C4-2B (cell line): ENCODE measurements around the gene PUDP.

Experiments used
- H3K27ac ChIP-seq: fragments of 450-650 bp; 2 replicates; pipeline ENCODE4 v1.5.1; 2017
- ZFX ChIP-seq: fragments of 450-650 bp; IDR thresholded peaks from 2 replicates; pipeline ENCODE4 v1.6.1; 2017
- TF ChIP-seq, protein P1 (sequence below): fragments of 450-650 bp; conservative IDR thresholded peaks from 2 replicates; pipeline ENCODE4 v1.5.1; 2017; ENCODE audit warnings: mild to moderate bottlenecking

PUDP gene

DNA sequence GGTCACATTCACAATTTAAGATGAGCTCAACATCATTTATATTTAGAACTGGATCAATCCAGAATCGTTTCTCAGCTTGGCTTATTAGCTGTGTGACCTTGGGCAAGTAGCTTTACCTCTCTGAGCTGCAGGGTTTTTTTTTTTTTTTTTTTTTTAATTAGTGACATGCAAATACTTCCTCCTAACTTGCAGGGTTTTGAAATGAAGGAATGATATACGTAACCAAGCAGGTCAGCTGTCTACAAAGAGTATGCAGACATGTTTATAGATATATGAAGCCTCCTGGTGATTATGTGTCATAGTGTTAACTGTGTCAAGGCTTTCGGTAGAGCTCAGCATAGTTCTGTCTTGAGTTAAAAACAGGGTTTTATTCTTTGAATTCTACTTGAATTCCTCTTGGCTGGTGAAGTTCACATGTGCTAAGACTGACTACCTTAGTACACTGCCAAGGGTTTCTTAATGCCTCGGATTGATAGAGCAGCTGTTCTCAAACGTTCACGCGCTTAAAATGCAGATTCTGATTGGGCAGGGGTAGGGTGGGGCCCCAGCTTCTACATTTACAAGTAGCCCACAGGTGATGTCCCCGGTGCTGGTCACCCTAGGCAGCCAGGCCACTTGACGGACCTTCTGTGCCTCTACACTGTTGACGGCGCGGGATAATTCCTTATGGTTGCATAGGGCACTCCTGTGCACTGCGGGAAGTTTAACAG lies 1.1 kb downstream of the PUDP start:
- peak overlapping the region; percentile 97 for H3K27ac ChIP-seq
- TF ChIP-seq ZFX, result no peak
- TF ChIP-seq, protein P1, sequence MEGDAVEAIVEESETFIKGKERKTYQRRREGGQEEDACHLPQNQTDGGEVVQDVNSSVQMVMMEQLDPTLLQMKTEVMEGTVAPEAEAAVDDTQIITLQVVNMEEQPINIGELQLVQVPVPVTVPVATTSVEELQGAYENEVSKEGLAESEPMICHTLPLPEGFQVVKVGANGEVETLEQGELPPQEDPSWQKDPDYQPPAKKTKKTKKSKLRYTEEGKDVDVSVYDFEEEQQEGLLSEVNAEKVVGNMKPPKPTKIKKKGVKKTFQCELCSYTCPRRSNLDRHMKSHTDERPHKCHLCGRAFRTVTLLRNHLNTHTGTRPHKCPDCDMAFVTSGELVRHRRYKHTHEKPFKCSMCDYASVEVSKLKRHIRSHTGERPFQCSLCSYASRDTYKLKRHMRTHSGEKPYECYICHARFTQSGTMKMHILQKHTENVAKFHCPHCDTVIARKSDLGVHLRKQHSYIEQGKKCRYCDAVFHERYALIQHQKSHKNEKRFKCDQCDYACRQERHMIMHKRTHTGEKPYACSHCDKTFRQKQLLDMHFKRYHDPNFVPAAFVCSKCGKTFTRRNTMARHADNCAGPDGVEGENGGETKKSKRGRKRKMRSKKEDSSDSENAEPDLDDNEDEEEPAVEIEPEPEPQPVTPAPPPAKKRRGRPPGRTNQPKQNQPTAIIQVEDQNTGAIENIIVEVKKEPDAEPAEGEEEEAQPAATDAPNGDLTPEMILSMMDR, result no peak

DNA sequence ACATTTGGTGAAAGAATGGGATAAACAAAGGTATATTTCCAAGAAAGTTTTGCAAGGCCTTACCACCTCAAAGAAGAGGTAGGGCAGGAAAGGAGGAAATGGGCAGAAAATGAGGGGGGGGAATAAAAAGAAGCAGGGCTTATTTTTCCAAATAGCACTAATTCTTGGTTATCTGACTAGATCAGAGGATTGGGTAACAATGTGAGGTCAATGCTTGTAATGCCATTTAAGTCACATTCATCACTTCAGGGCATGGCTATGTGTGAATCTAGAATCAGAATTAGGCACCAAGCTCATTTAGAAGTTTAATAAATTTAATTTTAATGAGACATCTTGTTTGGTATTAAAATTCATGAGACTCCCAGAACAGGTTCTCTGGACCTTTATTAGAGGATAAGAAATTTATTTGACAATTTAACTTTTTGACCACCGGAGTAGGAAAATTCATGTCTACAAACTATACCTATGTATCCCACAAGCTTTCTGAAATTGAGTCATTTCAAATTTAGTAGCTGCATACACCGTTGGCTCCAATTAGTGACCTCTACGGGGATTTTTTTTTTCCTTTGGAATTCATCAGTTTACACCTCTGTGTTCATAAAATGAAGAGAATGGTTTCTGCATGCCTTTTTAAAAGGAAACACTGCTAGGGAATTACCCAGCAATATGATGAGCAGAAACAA lies 1.8 kb downstream of the PUDP start:
- no peak for TF ChIP-seq ZFX
- TF ChIP-seq, protein P1, result no peak
- no peak overlapping the region for H3K27ac ChIP-seq

DNA sequence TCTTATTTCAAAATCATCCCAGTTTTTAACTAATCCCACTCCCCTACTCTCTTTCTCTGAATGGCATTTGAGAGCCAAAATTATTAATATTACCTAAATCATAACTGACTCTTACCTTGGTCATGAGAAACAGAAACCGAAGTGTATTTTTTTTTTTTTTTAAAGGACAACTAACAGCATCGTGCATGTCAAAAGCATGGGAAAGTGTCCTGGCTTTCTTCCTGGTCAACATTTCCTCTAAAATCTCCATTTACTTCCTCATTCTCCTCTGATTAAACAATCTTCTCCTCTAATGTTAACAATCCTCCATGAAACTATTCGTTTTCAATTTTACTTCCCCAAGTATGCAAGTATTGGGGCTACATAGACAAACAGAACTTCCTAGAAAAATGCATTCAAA lies 2.5 kb downstream of the PUDP start:
- no peak for TF ChIP-seq ZFX
- TF ChIP-seq, protein P1, result no peak

DNA sequence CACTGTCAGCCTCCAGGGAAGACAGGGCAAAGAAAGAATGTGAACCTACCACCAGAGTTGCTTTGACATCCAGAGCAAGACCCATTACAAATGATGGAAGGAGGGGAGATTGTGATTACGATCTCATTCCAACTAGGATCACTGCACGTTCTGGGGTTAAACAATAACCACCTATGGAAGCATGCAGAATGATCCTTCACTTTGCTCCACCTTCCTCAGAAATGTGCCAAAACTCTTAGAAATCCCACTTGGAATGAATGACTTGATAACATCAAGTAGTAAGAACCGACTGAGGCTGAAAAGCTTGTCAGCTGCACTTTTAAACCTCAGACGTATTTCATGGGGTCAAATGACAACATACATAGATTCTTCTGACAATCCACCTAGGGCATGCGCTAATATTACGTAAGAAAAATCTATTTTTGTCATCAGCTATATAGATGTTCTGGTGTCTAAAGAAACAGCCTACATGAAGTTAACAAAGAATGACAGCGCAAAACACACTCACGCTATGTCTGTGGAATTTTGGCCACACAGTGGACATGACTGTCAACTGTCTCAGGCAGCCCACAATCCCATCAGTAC lies 3.9 kb downstream of the PUDP start:
- no peak for TF ChIP-seq ZFX
- TF ChIP-seq, protein P1, result no peak
- no peak overlapping the region for H3K27ac ChIP-seq

More for the DNA sequence above, 2.5 kb downstream of the PUDP start:
- H3K27ac ChIP-seq, result no peak overlapping the region

DNA sequence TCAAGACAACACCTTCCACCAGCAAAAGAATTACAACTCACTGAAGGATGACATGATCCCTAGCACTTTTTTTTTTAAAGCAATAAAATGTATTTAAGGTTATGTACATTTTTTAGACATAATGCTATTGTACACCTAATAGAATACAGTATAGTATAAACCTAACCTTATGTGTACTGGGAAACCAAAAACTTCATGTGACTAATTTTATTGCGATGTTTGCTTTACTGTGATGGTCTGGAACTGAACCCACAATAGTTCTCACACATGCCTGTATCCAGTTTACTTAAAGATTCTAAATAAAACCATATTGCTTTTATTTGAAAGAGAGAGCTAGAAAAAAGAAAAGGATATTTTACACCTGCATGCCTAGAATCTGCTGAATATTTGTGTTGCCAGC lies 4.9 kb downstream of the PUDP start:
- H3K27ac ChIP-seq, result no peak overlapping the region
- TF ChIP-seq, protein P1, result no peak
- TF ChIP-seq ZFX, result no peak

DNA sequence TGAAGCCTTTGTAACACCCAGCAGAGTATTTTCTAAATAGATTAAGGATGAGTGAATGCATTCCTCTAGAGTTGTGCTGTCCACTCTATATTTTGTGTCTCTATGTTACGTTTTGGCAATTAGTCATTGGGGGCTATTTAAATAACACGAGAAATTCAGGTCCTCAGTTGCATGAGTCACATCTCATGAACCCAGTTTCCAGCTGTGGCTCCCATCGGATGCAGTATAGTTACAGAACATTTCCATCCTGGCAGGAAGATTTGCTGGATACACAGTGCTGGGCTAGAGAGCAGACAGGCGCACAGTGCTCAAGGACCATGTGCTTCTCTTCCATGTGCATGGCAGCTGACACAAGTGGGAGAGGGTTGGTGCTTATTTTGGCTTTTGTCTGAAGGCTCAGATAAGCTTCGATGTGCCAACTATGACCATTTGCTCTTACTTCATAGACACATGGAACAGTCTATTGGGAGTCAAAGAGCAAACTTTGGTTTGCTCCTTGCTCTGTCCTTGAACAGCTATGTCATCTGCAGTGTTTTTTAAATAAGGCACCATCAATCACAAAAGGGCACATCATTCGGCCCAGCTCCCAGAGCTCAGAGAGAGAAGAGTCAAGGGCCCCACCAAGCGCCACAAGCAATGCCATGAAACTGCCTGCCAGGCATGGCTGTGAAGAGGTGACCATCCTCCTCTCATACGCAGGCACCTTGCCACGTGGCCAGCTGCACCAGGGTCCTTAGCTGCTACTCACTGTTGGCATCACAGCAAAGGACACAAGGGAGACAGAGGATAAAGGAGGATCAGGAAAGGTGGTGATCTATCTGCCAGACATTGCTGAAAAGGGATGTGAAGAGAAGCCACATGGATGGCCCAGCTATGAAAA lies 8.5 kb downstream of the PUDP start:
- TF ChIP-seq, protein P1, result no peak
- TF ChIP-seq ZFX, result no peak
- no peak overlapping the region for H3K27ac ChIP-seq
